SK-N-MC (cell line): ENCODE results near the gene LRRC37A.

Source experiments
- EZH2 ChIP-seq: fragments of 200-600 bp; sonication (generic); IDR thresholded peaks from one replicate; pipeline ENCODE4 v1.6.1; 2017; ENCODE audit warnings: antibody characterized with exemption
- FOXP2 ChIP-seq: optimal IDR thresholded peaks from 2 replicates; pipeline ENCODE3; 2011; ENCODE audit warnings: mild to moderate bottlenecking, moderate library complexity; ENCODE audit not compliant: insufficient read depth; ENCODE audit errors: extremely low read length, control extremely low read depth
- POLR2AphosphoS5 ChIP-seq: IDR thresholded peaks from 2 replicates; pipeline ENCODE4 v1.6.1; 2012; ENCODE audit warnings: mild to moderate bottlenecking, low read depth, low read length, borderline replicate concordance

DNA sequence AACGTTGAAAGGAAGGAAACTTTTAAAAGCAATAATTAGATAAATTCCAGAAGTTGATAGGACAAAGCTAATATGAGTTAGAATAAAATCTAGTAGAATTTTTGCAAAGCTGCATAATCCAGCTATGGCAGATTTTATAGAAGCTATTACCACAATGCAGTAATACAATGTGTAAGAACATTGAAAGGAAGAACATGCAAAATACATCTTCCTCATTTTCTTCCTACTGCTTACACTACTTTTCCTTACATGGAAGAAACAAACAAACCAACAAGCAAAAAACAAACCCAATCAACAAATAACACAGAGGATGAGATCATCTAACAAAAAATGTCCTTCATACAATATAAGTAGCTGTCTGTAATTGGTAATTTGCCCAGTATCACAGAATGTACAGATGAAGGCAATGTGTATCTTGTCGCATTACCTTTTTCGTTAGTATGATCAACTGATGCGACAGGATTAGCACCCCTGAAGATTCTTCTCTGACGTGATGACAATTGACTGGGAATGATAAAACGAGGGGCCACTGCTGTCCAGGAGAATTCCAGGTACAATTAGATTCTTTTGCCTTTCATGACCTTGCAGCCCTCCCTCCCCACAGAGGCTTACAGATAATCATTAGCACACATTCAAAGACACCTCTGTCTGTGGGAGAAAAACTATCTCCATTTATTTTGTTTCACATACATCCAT, 21.2 kb upstream of the LRRC37A start:
- no peak for TF ChIP-seq FOXP2
- no peak for TF ChIP-seq EZH2
- TF ChIP-seq POLR2AphosphoS5: no peak
